Hair follicular keratinocyte (primary cell): Measurements from ENCODE around the gene AKAP14. TPM values are rescaled to one million over a fixed set of nuclear protein-coding genes. Genes with fewer than 3 reads are reported as not detected.

ENCODE experiments used
- total RNA-seq: library from RNA; depleted of rRNA; stranded (reverse); fragments of >200 nt; gene quantifications from 2 replicates; pipeline ENCODE4 v1.2.3, GENCODE V29; 2015

AKAP14 gene
- total RNA-seq: not detected in 2 replicates

GRCh38 chrX:119895843-119896326, at the start of gene AKAP14:
TSS of gene AKAP14 (plus strand) at chrX:119895893. CDS start at chrX:119903224, 7,331 bp downstream.

DNA sequence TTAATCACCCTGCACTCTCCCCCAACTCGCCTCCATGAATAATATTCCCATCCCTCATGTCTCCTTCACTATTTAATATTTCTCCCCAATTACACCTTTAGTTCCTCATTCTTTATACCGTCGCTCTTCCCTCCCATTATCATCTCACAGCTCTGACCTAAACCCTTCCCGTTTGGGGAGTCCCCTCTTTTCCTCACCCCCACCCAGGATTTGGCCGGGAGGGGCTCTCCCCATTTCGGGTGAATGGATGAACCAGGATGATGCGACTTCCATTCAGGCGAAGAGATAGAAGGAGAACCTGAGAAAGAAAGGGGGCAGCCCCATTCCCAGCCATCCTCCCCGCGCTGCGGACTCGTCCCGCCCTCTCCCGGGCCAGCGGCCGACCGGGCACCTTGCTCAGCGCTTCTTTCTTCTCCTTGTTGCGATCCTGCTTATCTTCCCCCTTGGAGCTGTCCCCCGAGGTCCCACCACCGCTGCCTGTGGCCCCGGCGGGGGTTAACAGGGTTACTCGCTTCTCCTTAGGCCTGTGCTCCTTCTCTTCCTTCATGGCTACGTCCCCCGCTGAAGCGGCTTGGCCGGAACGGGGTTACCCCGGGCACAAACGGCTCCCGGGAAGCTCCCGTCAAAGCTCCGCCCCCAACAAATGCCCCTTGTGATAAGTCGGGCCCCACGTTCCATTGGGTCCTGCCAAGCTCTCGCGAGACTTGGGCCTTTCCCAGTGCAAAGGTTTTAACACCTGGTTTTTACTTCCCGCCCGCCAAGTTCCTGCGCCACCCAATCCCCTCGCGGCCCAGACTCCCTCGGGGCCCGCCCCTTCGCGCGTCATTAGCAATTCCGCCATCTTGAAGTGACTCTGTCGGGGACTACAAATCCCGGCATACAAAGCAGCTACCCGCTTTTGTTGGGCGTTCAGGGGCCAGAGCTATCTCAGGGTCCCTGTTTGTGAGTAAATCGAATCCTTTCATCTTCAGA, 43.0 kb upstream of the AKAP14 start, which contains the start of gene UPF3B:
TSS of gene UPF3B (minus strand) at position 582 of the 972 bp plus-strand sequence. CDS start at position 547, 35 bp downstream.

GRCh38 chrX:119871599-119872395, 23.9 kb upstream of the AKAP14 start, which contains the start of the genes NDUFA1 and RNF113A:
TSS of gene NDUFA1 (plus strand) at chrX:119871832. CDS start at chrX:119871912, 80 bp downstream.
TSS of gene RNF113A (minus strand) at chrX:119871733. CDS start at chrX:119871613, 120 bp downstream.

GRCh38 chrX:119943185-119943988, 47.7 kb downstream of the AKAP14 start, which contains the start of gene NKAP:
TSS of gene NKAP (minus strand) at chrX:119943751. CDS start at chrX:119943605, 146 bp downstream.

Other genes with a start within 250 kb of the AKAP14 start
- 8.2 and 9.0 TPM in 2 replicates for gene SEPTIN6, start 202.7 kb upstream of the AKAP14 start, total RNA-seq
- gene SOWAHD, start 137.3 kb upstream of the AKAP14 start, total RNA-seq: 0.68 TPM in 1 of 2 replicates, not detected in the other
- 5,686 and 6,700 TPM in 2 replicates for gene RPL39, start 104.3 kb upstream of the AKAP14 start, total RNA-seq
- gene UPF3B, start 42.9 kb upstream of the AKAP14 start, total RNA-seq: 2.7 and 2.9 TPM in 2 replicates
- 11.6 and 14.5 TPM in 2 replicates for gene RNF113A, start 24.2 kb upstream of the AKAP14 start, total RNA-seq
- gene NDUFA1, start 24.1 kb upstream of the AKAP14 start, total RNA-seq: 85.8 and 89.1 TPM in 2 replicates
- 2.7 and 4.1 TPM in 2 replicates for gene NKAP, start 47.9 kb downstream of the AKAP14 start, total RNA-seq
- not detected in 2 replicates for gene RHOXF2B, start 181.8 kb downstream of the AKAP14 start, total RNA-seq
- not detected in 2 replicates for gene RHOXF1, start 220.0 kb downstream of the AKAP14 start, total RNA-seq